ENCODE data around the gene TPBG. TPM values are rescaled to one million over a fixed set of nuclear protein-coding genes. Genes with fewer than 3 reads are reported as not detected.

The TPBG gene
- total RNA-seq (24.8 and 32.0 TPM in 2 replicates), polyA plus RNA-seq (30.3 and 36.6 TPM in 2 replicates)

DNA sequence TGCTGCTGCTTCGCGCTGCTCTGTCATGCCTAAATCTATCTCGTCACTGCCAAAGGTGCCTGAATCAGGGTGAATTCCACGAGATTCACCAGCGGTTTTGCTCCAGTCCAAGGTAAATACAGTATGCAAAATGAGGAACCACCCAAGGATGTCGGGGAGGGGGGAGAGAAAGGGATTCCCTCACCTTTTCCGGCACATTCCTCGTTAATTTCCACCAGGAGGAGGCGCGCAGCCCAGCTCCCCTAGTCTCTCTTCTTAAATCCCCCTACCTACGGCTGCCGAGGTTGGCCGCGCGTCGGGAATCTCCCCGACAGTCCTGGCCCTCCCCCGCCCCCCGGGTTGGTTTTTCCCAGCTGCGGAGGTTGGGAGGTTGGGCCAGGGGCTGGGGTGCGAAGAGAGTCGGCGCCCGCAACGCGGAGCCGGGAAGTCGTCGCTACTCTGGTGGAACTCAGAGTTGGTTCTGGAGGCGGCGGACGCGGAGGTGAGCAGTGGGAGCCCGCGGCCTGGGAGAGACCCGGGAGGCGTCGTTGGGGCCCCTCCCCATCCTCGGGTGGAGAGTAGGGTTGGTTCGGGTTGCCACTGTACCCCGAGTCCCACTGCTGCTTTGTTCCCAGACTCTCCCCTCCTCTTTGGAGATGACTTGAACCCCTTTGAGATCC lies at the start of gene TPBG:
Gene TPBG, plus strand, starts transcription at position 390 of the 659 bp plus-strand sequence. CDS start 1,145 bp downstream, outside the sequence.
- Histone ChIP-seq H3K79me2 (peaks cover 25% of the 10 kb centered on the region), H3K4me3 (peak within 1 kb of the TSS; percentile 91), H3K27ac (peak within 1 kb of the TSS; percentile 93), H3K36me3 (replicated peaks; ENCODE audit: insufficient read depth, low read depth) (no peaks in the 10 kb centered on the region), H2AFZ (peak within 1 kb of the TSS; percentile 90), H4K20me1 (ENCODE audit: insufficient read depth, poor library complexity, severe bottlenecking) (peaks cover 14% of the 10 kb centered on the region), H3K27me3 (peaks cover 28% of the 10 kb centered on the region), H3K9me2 (replicated peaks; ENCODE audit: insufficient read depth) (no peaks in the 10 kb centered on the region), H3K4me1 (ENCODE audit: insufficient read depth) (peaks cover 4% of the 10 kb centered on the region), H3K9me3 (ENCODE audit: low read depth) (no peaks in the 10 kb centered on the region), H3K4me2 (peak within 1 kb of the TSS; percentile 88)
- DNase-seq (ENCODE audit: low spot score) = peak; percentile 79
- 1% methylated on average over 40 of the region's 41 CpGs for WGBS (ENCODE audit: low lambda C conversion rate, missing lambda C conversion rate)
- peak; percentile 46 for TF ChIP-seq CTCF (IDR thresholded peaks at IDR 0.05; ENCODE audit: poor library complexity)
- TF ChIP-seq EZH2 (IDR thresholded peaks at IDR 0.05; ENCODE audit: borderline replicate concordance) = no peak

- H3K36me3 ChIP-seq (replicated peaks; ENCODE audit: insufficient read depth, low read depth) = no peaks in the 10 kb centered on the region
- H3K9me2 ChIP-seq (replicated peaks; ENCODE audit: insufficient read depth) = no peaks in the 10 kb centered on the region
- no peaks in the 10 kb centered on the region for H3K4me1 ChIP-seq (ENCODE audit: insufficient read depth)
- H4K20me1 ChIP-seq (ENCODE audit: insufficient read depth, poor library complexity, severe bottlenecking) = no peaks in the 10 kb centered on the region
- H2AFZ ChIP-seq = no peak overlapping the region
- no peak for DNase-seq (ENCODE audit: low spot score)
- H3K4me3 ChIP-seq = no peak overlapping the region
- H3K79me2 ChIP-seq = no peaks in the 10 kb centered on the region
- no peaks in the 10 kb centered on the region for H3K27me3 ChIP-seq
- no peaks in the 10 kb centered on the region for H3K9me3 ChIP-seq (ENCODE audit: low read depth)
- H3K27ac ChIP-seq = no peak overlapping the region
- H3K4me2 ChIP-seq = no peak overlapping the region
- TF ChIP-seq EZH2phosphoT487 (IDR thresholded peaks at IDR 0.05; ENCODE audit: low read depth, severe bottlenecking, unreplicated experiment) (no peak), EZH2 (IDR thresholded peaks at IDR 0.05; ENCODE audit: borderline replicate concordance) (no peak), CTCF (IDR thresholded peaks at IDR 0.05; ENCODE audit: poor library complexity) (no peak)
- WGBS (ENCODE audit: low lambda C conversion rate, missing lambda C conversion rate) = 90% methylated on average over 1 of the region's 1 CpG
Observed at GRCh38 chr6:82322386-82322785, 41.2 kb upstream of the TPBG start.

DNA sequence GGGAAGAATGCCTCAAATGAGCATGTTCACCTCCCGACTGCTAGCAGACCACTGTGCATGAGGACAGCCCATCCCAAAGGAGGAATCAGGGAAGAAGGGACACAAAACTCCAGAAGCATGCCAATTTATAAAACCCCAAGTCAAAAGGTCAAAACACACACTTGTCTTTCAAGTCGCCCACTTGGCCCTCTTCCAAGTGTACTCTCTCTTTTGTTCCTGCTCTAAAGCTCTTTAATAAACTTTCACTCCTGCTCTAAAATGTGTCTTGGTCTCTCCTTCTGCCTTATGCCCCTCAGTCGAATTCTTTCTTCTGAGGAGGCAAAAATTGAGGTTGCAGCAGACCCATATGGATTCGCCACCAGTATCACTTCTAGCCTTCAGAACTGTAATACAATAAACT lies 33.9 kb upstream of the TPBG start:
- H2AFZ ChIP-seq = no peak overlapping the region
- no peaks in the 10 kb centered on the region for H3K4me1 ChIP-seq (ENCODE audit: insufficient read depth)
- H3K4me3 ChIP-seq = no peak overlapping the region
- no peaks in the 10 kb centered on the region for H3K27me3 ChIP-seq
- H3K27ac ChIP-seq = no peak overlapping the region
- 80% methylated on average over 4 of the region's 4 CpGs for WGBS (ENCODE audit: low lambda C conversion rate, missing lambda C conversion rate)
- H3K79me2 ChIP-seq = no peaks in the 10 kb centered on the region
- H3K4me2 ChIP-seq = no peak overlapping the region
- no peaks in the 10 kb centered on the region for H3K9me3 ChIP-seq (ENCODE audit: low read depth)
- H3K36me3 ChIP-seq (replicated peaks; ENCODE audit: insufficient read depth, low read depth) = no peaks in the 10 kb centered on the region
- TF ChIP-seq CTCF (IDR thresholded peaks at IDR 0.05; ENCODE audit: poor library complexity) = no peak
- no peak for TF ChIP-seq EZH2 (IDR thresholded peaks at IDR 0.05; ENCODE audit: borderline replicate concordance)
- TF ChIP-seq EZH2phosphoT487 (IDR thresholded peaks at IDR 0.05; ENCODE audit: low read depth, severe bottlenecking, unreplicated experiment) = no peak
- H3K9me2 ChIP-seq (replicated peaks; ENCODE audit: insufficient read depth) = no peaks in the 10 kb centered on the region
- no peaks in the 10 kb centered on the region for H4K20me1 ChIP-seq (ENCODE audit: insufficient read depth, poor library complexity, severe bottlenecking)
- DNase-seq (ENCODE audit: low spot score) = no peak
